GM19395 (cell line): ENCODE results near the gene SAMD4A.
"Not testable (repeated sequence)": the region's sequence is repeated elsewhere in the genome, so short reads cannot be mapped to it uniquely, and the experiment has no call there.

Experiments
- ATAC-seq: cut with Tn5 transposase; IDR thresholded peaks from one replicate; pipeline ENCODE4 v1.9.1; 2021; ENCODE audit warnings: mild to moderate bottlenecking, moderate library complexity; ENCODE audit not compliant: unreplicated experiment

The SAMD4A gene

DNA sequence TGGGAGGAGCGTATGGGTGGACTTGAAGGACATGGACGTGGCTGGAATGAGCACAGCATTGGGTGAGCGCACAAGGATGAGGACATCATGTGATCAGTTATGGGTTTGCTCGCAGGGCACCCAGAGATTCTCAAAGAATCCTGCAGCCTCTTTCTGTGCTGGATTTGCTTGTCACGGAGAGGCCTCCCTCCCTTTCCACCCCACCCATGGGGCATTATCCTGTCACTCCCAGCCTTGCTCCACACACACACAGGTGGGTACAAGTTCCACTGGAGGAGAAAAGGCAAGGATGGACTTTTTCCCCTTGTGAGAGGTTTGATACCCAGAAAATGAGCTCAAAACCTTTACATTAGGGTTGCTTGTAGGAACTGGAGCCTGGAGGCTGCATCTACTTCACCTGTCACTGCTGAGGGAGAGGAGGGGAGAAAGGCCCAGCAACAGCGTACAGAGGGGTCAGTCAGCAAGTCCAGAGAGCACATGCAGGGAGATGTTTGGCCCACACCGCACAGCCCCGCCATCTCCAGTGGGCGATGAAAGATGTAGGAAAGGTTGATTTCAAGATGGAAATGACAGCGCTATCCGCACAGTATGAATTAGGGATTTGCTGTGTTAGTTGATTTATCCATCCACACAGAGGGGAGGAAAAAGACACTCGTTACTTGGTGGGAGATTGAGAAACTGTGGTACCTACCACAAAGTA lies 223.0 kb downstream of the SAMD4A start:
- no peak for ATAC-seq

- no peak for ATAC-seq
Observed at GRCh38 chr14:54791001-54791400, 224.1 kb downstream of the SAMD4A start.

DNA sequence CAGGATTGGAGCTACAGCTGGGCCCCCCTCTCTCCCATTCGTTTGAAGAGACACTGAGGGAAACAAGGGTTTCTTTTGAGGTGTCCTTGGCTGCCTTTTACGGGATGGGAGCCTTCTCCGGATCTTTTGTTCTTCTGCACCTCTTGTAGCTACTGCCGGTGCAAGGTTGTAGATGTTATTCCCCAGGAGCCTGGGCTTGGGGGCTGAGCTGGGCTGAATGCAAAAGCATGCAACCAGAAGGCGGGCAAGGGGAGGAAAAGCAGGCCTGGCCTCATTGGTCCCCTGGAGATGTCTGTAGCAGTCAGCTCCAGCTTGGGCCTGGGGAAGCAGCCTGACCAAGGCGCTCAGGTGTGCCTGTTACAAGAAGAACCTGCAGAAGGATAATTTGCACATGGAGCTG lies 225.4 kb downstream of the SAMD4A start:
- ATAC-seq = no peak

- no peak for ATAC-seq
Observed at GRCh38 chr14:54794159-54794558, 227.2 kb downstream of the SAMD4A start.

DNA sequence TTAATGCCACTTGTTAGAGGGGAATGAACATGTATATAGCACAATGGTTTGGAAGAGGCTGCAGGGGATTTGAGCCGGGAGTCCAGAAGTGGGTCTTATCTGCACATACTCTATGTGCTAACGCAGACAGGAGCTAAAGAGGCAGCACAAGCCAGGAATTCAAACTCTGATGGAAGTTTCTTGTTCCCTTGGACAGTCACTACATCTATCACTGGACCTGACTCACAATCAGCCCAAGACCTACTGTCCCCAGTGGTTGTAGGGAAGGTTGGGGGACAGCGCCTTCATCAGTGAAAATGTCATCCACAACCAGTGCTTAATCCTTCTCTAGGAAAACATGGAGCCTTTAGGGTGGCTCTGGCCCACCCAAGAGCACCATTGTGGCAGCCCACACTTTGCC lies 227.9 kb downstream of the SAMD4A start:
- no peak for ATAC-seq

- no peak for ATAC-seq
Observed at GRCh38 chr14:54796961-54797360, 230.0 kb downstream of the SAMD4A start.

DNA sequence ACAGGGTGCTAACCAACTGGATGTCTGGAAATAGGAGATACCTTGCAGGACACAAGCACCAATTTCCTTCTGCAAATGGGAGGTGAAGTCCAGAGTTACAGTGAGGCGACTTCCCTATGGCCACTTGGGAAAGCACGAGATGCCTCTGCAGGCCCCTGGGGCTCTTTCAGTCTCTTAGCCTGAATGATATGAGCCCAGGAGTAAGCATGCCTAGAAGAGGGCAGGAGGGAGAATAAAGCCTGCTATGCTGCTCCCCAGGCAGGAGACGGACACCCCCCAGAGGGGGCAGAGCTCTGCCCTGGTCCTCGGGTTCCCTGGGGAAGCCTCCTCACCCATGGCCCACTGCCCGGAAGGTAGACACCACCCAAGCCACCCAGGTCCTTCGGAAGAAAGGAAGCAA lies 230.6 kb downstream of the SAMD4A start:
- ATAC-seq = no peak

DNA sequence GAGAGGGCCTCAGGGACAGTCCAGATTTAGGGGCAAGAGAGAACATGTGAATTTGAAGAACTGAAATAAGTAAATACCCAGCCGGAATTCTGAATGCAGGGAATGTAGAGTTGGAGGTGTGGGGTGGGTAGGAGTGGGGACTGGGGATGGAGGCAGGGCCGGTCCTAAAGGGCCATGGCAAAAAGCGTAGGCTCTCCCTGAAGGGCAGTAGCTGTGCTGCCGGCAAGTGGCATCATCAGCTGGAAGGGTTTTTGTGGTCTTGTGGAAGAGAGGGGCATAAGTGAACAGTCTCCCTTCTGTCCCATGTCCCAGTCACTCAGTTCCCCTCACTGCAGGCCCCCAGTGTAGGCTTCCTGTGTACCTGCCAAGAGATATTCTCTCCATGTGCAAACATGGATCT lies 231.1 kb downstream of the SAMD4A start:
- no peak for ATAC-seq

DNA sequence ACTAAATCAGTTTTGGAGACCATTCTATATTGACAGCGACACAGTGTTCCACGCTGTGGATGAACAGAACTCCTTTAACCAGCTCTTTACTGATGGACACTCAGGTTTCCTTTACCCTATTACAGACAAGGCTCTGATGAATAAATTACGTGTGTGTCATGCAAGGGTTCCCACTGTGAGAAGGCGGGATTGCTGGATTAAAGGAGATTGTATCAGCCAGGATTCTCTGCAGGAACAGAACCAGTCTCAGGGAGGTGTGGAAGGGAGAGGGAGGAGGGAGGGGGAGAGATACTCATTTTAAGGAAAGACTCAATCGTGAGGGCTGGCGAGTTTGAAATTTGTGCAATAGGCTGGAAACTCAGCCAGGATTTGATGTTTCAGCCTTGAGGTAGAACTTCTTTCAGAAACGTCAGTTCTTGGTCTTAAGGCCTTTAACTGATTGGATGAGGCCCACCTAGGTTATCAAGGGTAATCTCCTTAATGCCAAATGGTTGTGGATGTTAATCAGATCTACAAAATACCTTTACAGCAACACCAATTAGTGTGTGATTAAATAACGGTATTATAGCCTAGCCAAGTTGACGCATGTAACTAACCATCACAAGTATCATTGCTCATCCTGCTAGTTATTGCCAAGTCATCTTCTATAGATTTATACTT lies 231.7 kb downstream of the SAMD4A start:
- ATAC-seq = no peak

- not testable (repeated sequence) for ATAC-seq
Observed at GRCh38 chr14:54801482-54801881, 234.6 kb downstream of the SAMD4A start.

DNA sequence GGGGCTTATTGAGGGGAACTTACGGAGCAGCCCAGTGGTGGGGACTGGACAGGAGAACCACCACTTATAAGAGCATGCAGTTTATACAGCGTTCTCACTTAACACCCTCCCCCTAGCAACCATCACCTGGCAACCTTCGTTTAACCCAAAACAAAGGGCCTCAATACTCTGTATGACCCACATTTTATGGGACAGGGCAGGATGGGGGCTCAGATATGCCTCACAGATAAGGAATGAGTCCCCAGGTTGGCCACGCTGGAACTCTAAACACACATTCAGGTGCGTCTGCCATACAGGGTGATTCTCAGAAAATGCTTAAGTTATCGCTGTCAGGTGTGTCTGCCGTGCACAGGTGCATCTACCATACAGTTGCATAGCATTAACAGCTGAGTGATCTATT lies 236.5 kb downstream of the SAMD4A start:
- ATAC-seq = no peak

- ATAC-seq = no peak
Observed at GRCh38 chr14:54803926-54804537, 237.1 kb downstream of the SAMD4A start.

DNA sequence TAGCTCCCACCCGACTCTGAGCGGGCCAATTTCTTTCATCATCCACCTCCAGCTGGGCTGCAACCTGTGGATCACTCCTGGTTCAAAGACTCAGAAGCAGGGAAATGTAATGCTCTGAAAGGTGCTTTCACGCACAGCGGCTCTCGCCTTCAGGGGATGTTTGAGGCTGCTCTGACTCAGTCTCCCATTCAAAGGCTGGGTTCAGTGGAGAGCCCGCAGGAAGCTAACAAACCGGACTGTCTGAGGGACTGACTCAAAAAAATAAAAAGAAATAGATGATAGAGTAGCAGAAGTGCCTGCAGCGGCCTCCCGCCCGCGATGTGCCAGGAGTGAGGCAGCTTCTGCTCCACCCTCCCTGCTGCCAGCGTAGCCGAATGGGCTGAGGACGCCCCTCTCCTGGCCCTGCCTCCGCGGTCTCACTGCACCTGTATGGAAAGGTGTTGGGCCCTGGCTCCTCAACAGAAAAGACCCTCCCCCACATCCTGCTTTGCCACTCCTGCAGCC lies 237.7 kb downstream of the SAMD4A start:
- ATAC-seq = no peak

DNA sequence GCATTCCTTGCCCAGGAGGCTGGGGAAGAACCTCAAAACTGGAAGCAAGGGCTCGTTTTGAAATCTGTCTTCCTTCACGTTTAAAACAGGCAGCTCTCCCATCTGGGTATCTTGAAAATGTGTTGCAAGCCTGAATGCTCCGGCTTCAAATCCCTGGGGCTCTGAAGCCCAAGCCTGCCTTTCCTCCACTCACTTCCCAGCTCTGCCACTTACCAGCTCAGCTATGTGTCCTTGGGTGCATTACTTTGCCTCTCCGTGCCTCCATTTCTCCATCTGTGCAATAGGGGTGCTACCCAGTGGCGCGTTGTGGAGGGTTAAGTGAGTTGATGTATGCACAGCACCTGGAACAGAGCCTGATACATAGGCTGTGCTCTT lies 238.1 kb downstream of the SAMD4A start:
- no peak for ATAC-seq

DNA sequence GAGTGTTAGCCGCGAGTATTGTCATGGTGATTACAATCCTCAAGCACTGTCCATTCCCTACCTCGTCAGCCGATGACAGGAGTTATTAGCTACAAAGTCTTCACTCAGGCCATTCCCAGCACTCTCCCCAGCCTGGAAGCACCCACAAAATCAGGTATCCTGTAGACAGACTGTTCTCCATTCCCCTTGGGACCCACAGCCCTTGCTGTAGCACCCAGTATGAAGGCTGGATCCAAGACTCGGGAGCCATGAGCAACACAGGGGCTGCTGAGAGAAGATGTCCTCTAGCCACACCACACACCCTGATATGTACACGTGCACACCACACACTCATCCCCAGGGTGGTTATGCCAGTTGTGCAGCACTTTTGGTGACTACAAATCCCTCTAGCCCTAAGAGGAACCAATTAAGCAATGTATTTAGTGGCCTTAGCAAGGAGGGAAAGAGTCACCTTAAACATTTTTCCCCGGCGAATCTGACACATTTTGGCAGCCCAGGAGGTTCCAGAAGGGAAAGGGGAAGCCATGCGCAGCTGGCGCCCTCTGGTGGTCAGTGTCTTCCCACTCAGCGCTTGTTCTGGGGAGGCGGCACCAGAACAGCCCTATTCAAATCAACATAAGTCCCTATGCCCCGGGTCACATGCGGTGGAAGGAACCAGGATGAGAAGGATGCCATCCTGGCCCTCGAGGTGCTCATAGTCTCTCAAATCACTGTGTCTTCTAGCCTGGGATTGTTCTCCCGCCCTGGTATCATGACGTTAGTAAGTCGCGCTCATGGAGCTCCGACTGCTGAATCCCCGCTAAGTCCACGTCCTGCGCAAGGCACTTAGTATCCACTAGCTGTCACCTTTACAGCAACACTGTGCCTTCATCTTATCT lies 238.8 kb downstream of the SAMD4A start:
- ATAC-seq = peak; percentile 88

GRCh38 chr14:54806616-54807015 lies 239.7 kb downstream of the SAMD4A start:
- ATAC-seq = no peak

- no peak for ATAC-seq
Observed at GRCh38 chr14:54807428-54807827, 240.5 kb downstream of the SAMD4A start.

GRCh38 chr14:54807881-54808280 lies 241.0 kb downstream of the SAMD4A start:
- no peak for ATAC-seq

GRCh38 chr14:54808326-54809161 lies 241.6 kb downstream of the SAMD4A start:
- ATAC-seq = no peak

DNA sequence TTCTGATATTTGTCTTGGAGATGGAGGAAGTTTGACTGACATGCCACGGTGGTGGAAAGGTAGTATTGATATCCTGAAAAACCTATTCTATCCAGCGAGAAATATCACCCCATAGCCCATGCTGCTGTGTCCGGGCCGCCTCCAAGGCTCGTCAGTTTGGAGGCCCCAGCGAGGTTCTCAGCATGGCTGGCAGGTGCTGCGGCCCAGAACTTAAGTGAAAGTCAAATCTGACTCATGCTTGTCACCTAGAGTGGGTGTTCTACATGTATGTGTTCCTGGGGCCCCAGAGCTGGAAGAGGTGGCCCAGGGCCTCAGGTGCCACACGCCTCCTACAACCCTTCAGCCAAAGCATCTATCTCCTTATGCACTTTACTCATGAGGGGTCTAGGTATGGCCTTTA lies 242.8 kb downstream of the SAMD4A start:
- no peak for ATAC-seq
